Peyer's patch (tissue), 4 donors: Measurements from ENCODE around the gene THAP3. TPM values are rescaled to one million over a fixed set of nuclear protein-coding genes. Genes with fewer than 3 reads are reported as not detected.

Experiments used
- DNase-seq, 3 donors: peaks; one replicate each; pipeline ENCODE4 v3.0.0-alpha.2; 2017 to 2019
- H3K27ac ChIP-seq, 4 donors: fragments of 200-600 bp; sonication (generic); one replicate each; pipeline ENCODE4 v1.5.1; 2016 to 2019
- H3K27me3 ChIP-seq, 2 donors: fragments of 200-600 bp; sonication (generic); one replicate each; pipeline ENCODE4 v1.5.1; 2019
- H3K36me3 ChIP-seq, 3 donors: fragments of 200-600 bp; sonication (generic); one replicate each; pipeline ENCODE4 v1.5.1; 2016 to 2019
- H3K4me1 ChIP-seq, 4 donors: fragments of 200-600 bp; sonication (generic); one replicate each; pipeline ENCODE4 v1.5.1; 2016 to 2019
- H3K4me3 ChIP-seq, 4 donors: fragments of 200-600 bp; sonication (generic); 1 replicate in 3 of 4; 2 replicates in 1 of 4; pipeline ENCODE4 v1.5.1; 2016 to 2019; ENCODE audit warnings: mild to moderate bottlenecking in 1 of 4
- H3K9me3 ChIP-seq, 4 donors: fragments of 200-600 bp; sonication (generic); one replicate each; pipeline ENCODE4 v1.5.1; 2016 to 2019; ENCODE audit warnings: mild to moderate bottlenecking in 1 of 4
- CTCF ChIP-seq, 6 experiments: fragments of 450-650 bp in 4 of 6; fragments of 200-600 bp in 2 of 6; sonication (generic) in 1 of 6; IDR thresholded peaks; one replicate each; pipeline ENCODE4 v1.5.1; 2017 to 2019; ENCODE audit warnings: antibody characterized with exemption in 6 of 6, mild to moderate bottlenecking in 3 of 6, moderate library complexity in 1 of 6
- POLR2A ChIP-seq, 2 donors: fragments of 450-650 bp; IDR thresholded peaks; one replicate each; pipeline ENCODE4 v1.5.1; 2017; ENCODE audit warnings: antibody characterized with exemption in 2 of 2, mild to moderate bottlenecking in 2 of 2, moderate library complexity in 2 of 2
- total RNA-seq, 4 donors: library from RNA; depleted of rRNA; stranded (reverse); fragments of >200 nt; gene quantifications; one replicate each; pipeline ENCODE4 v1.1.0, GENCODE V29; 2016

The THAP3 gene
- total RNA-seq, 4 donors from 2014 or later: 9.9 to 22.8 (median 18.8) TPM

DNA sequence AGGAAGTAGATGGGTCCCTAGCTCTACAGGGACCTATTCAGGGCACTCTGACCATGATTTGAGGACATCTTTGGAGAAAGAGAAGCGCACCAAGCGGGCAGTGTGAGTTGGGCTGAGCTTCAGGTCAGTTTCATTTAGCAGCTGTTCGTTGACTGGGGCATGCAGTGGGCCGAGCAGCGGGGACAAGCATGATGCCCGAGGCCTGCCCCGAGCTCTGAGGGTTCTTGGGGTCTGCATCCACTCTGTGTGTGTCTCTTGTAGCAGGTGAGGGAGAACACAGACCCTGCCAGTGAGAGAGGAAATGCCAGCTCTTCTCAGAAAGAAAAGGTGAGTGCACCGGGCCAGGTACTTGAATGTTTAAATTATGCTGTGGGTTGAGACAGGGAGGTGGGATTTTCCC lies 5.4 kb downstream of the THAP3 start:
- TF ChIP-seq CTCF (IDR thresholded peaks at IDR 0.05): no peak
- TF ChIP-seq POLR2A (IDR thresholded peaks at IDR 0.05): no peak
- DNase-seq: no peak
- H3K36me3 ChIP-seq: peaks cover 0 to 75% (median 0%) of the 10 kb centered on the region in 3 donors
- H3K9me3 ChIP-seq: no peaks in the 10 kb centered on the region
- H3K4me1 ChIP-seq: peaks cover 0 to 16% (median 6%) of the 10 kb centered on the region in 4 donors
- no peak overlapping the region for H3K4me3 ChIP-seq
- no peak overlapping the region for H3K27ac ChIP-seq
- H3K27me3 ChIP-seq: no peaks in the 10 kb centered on the region

DNA sequence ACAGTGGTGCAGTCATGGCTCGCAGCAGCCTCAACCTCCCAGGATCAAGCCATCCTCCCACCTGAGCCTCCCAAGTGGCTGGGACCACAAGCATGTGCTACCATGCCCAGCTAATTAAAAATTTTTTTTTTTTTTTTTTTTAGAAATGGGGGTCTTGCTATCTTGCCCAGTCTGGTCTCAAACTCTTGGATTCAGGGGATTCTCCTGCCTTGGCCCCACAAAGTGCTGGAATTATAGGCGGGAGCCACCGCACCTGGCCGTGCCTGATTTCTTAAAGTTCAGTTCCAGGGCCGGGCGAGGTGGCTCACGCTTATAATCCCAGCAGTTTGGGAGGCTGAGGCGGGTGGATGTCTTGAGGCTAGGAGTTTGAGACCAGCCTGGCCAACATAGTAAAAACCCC lies 6.4 kb downstream of the THAP3 start:
- H3K36me3 ChIP-seq: peaks cover 0 to 85% (median 0%) of the 10 kb centered on the region in 3 donors
- TF ChIP-seq CTCF (IDR thresholded peaks at IDR 0.05) (no peak), POLR2A (IDR thresholded peaks at IDR 0.05) (no peak)
- no peak for DNase-seq
- no peaks in the 10 kb centered on the region for H3K9me3 ChIP-seq
- H3K27ac ChIP-seq: no peak overlapping the region
- H3K4me1 ChIP-seq: peaks cover 0 to 13% (median 2%) of the 10 kb centered on the region in 4 donors
- no peaks in the 10 kb centered on the region for H3K27me3 ChIP-seq
- H3K4me3 ChIP-seq: no peak overlapping the region

GRCh38 chr1:6632588-6633514 lies 8.2 kb downstream of the THAP3 start:
- Histone ChIP-seq H3K4me3 (no peak overlapping the region), H3K27me3 (no peaks in the 10 kb centered on the region), H3K9me3 (no peaks in the 10 kb centered on the region), H3K27ac (no peak overlapping the region), H3K4me1 (no peaks in the 10 kb centered on the region), H3K36me3 (peaks cover 0 to 99% (median 0%) of the 10 kb centered on the region in 3 donors)
- DNase-seq: no peak
- TF ChIP-seq CTCF (IDR thresholded peaks at IDR 0.05): no peak
- no peak for TF ChIP-seq POLR2A (IDR thresholded peaks at IDR 0.05)

- H3K4me3 ChIP-seq: no peak overlapping the region
- peak; percentile 43 to 82 (median 74) for DNase-seq
- no peaks in the 10 kb centered on the region for H3K27me3 ChIP-seq
- peaks cover 0 to 96% (median 0%) of the 10 kb centered on the region in 3 donors for H3K36me3 ChIP-seq
- no peaks in the 10 kb centered on the region for H3K9me3 ChIP-seq
- TF ChIP-seq CTCF (IDR thresholded peaks at IDR 0.05) (peak in 4 of 6 experiments; percentile 35 to 63 (median 58)), POLR2A (IDR thresholded peaks at IDR 0.05) (no peak)
- H3K27ac ChIP-seq: no peak overlapping the region
- H3K4me1 ChIP-seq: no peaks in the 10 kb centered on the region
Observed at GRCh38 chr1:6634371-6635052, 9.8 kb downstream of the THAP3 start.

DNA sequence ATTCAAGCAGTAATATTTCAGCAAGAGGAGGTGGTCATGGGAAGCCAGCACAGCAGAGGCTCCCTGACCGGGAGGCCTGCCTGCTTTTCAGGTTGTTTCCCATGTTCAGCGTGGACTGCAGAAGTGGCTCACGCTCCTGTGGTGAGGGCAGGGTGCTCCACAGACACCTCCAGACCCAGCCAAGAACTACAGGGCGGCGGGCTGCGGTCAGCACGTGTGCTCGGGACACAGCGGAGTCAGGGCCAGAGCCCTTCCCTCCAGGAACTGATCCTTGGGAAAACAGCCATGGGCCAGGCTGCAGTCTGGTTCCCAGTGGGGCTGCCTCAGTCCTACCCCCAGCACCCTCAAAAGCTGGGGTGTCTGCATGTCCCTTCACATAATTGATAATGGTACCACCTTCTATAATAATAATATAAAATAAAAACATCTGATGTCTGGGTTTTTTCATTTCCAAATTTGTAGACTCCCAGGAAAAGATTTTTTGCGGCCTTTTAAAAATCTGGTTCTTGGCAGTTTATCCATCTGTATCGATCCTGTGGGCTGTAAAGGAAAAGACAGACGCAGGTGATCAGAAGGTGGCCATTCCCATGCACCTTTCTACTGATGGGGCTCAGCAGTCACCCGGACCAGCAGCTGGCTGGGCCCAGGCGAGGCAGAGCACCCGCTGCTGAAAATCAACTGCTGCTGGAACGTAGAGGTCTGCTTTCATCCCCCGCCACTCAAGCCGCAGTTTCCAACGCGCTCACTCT lies 10.7 kb downstream of the THAP3 start:
- no peak for DNase-seq
- H3K4me1 ChIP-seq: no peaks in the 10 kb centered on the region
- H3K4me3 ChIP-seq: no peak overlapping the region
- peaks cover 0 to 96% (median 0%) of the 10 kb centered on the region in 3 donors for H3K36me3 ChIP-seq
- no peaks in the 10 kb centered on the region for H3K27me3 ChIP-seq
- TF ChIP-seq POLR2A (IDR thresholded peaks at IDR 0.05) (no peak), CTCF (IDR thresholded peaks at IDR 0.05) (no peak)
- H3K9me3 ChIP-seq: no peaks in the 10 kb centered on the region
- no peak overlapping the region for H3K27ac ChIP-seq
